Lung (tissue), 12 donors: ENCODE data around the gene SMYD2. TPM values are rescaled to one million over a fixed set of nuclear protein-coding genes. Genes with fewer than 3 reads are reported as not detected.

Experiments used
- ATAC-seq: fragments of 200-7000 bp; cut with Tn5 transposase; one replicate; pipeline ENCODE4 v1.9.1; 2020; ENCODE audit warnings: moderate number of reproducible peaks; ENCODE audit not compliant: insufficient read depth, low FRiP score
- DNase-seq, 3 donors: peaks; one replicate each; pipeline ENCODE4 v3.0.0-alpha.2; 2013 to 2017
- H3K27ac ChIP-seq, 2 donors: one replicate each; pipeline ENCODE4 v1.5.1; 2013; ENCODE audit warnings: mild to moderate bottlenecking in 2 of 2, moderate library complexity in 2 of 2, control low read depth in 1 of 2, inconsistent platforms in 1 of 2, low read depth in 1 of 2, low read length in 1 of 2
- H3K27me3 ChIP-seq, 3 donors: one replicate each; pipeline ENCODE4 v1.5.1; 2013; ENCODE audit warnings: low read length in 2 of 3; ENCODE audit not compliant: control insufficient read depth in 3 of 3, insufficient read depth in 3 of 3
- H3K36me3 ChIP-seq, 4 donors: one replicate each; pipeline ENCODE4 v1.5.1; 2013; ENCODE audit warnings: low read length in 4 of 4, mild to moderate bottlenecking in 1 of 4, moderate library complexity in 1 of 4; ENCODE audit not compliant: control insufficient read depth in 4 of 4, insufficient read depth in 4 of 4
- H3K4me1 ChIP-seq, 5 donors: one replicate each; pipeline ENCODE4 v1.5.1; 2013; ENCODE audit warnings: low read length in 5 of 5, mild to moderate bottlenecking in 2 of 5, moderate library complexity in 1 of 5; ENCODE audit not compliant: control insufficient read depth in 5 of 5, insufficient read depth in 5 of 5
- H3K4me3 ChIP-seq: one replicate; pipeline ENCODE4 v1.5.1; 2013; ENCODE audit warnings: mild to moderate bottlenecking, control low read depth, moderate library complexity
- H3K9ac ChIP-seq, 2 donors: one replicate each; pipeline ENCODE4 v1.5.1; 2013; ENCODE audit warnings: low read length in 2 of 2, control low read depth in 1 of 2; ENCODE audit not compliant: insufficient read depth in 1 of 2
- H3K9me3 ChIP-seq, 4 donors: one replicate each; pipeline ENCODE4 v1.5.1; 2013; ENCODE audit warnings: low read length in 3 of 4, mild to moderate bottlenecking in 1 of 4, moderate library complexity in 1 of 4; ENCODE audit not compliant: control insufficient read depth in 4 of 4, insufficient read depth in 3 of 4
- CTCF ChIP-seq: IDR thresholded peaks from 2 replicates; pipeline ENCODE4 v1.5.1; 2012; ENCODE audit warnings: mild to moderate bottlenecking; ENCODE audit errors: control extremely low read depth, extremely low read depth
- WGBS, 2 donors: extraction: QIAGEN DNeasy Blood & Tissue Kit; methylation state at CpG; one replicate each; pipeline ENCODE4 v1.1.7; 2013; 5-methylcytosine and 5-hydroxymethylcytosine counted together
- polyA plus RNA-seq, 2 donors: library from polyadenylated mRNA; stranded (reverse); fragments of 200-250 nt; gene quantifications; one replicate each; pipeline ENCODE4 v1.2.1, GENCODE V29; 2013
- total RNA-seq, 2 donors: library from RNA; depleted of rRNA in 1 of 2; stranded (reverse); fragments of >200 nt in 1 of 2; gene quantifications; one replicate each; pipeline ENCODE4 v1.2.1, GENCODE V29; 2014 to 2021
- donor health status: control.
- donor health status: control.
- donor health status: Bipolar disorder and iron deficiency.
- donor health status: healthy.
- donor health status: DM: yes; HTN: yes; CAD: no.

SMYD2 gene
- total and polyA plus RNA-seq, 4 donors, result 20.6 to 48.6 (median 28.2) TPM

DNA sequence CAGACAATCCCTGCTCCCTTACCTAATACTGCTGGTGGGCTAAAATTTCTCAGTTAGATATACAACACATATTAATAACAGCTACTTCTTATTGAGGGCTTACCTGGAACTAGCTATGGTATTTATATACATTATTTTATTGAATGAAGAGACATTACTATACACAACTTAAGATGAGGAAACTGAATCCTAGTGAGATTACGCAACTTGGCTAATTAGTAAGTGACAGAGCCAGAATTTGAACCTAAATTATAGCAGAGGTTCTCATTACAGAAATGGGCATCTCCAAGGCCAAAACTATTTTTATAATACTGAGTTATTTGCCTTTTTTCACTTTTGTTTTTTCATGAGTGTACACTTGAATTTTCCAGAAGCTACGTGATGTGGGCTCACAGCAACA lies 44.5 kb upstream of the SMYD2 start:
- no peak for TF ChIP-seq CTCF
- no peak overlapping the region for H3K4me3 ChIP-seq
- no peaks in the 10 kb centered on the region for H3K36me3 ChIP-seq
- no peak overlapping the region for H3K9ac ChIP-seq
- WGBS, 2 donors, result 45 to 49% methylated on average over 2 of the region's 2 CpGs
- DNase-seq (no peak), ATAC-seq (no peak)
- no peaks in the 10 kb centered on the region for H3K9me3 ChIP-seq
- no peak overlapping the region for H3K27ac ChIP-seq
- no peaks in the 10 kb centered on the region for H3K27me3 ChIP-seq
- H3K4me1 ChIP-seq, result peaks cover 0 to 6% (median 0%) of the 10 kb centered on the region in 5 donors

DNA sequence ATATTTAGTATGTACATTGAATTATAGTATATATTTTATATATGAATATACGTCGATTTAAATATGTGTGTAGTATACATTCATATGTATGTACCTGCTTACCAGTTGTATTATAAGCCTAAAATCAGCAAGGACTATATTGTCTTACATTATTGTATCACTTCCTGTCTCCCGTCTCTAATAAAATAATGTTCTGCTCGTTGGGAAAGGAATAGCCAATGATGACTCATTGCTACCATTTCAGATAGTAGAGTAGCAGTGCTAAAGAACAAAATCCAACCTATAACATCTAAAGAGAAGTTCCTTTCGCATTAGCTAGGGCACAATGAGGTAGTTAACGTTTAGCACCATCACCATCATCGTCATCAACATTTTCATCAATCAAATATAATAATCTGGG lies 39.9 kb upstream of the SMYD2 start:
- Histone ChIP-seq H3K27ac (no peak overlapping the region), H3K27me3 (no peaks in the 10 kb centered on the region), H3K4me1 (no peaks in the 10 kb centered on the region), H3K4me3 (no peak overlapping the region), H3K36me3 (no peaks in the 10 kb centered on the region), H3K9ac (no peak overlapping the region), H3K9me3 (no peaks in the 10 kb centered on the region)
- WGBS, 2 donors, result 82 to 85% methylated on average over 7 of the region's 7 CpGs
- TF ChIP-seq CTCF, result no peak
- DNase-seq (no peak), ATAC-seq (no peak)

DNA sequence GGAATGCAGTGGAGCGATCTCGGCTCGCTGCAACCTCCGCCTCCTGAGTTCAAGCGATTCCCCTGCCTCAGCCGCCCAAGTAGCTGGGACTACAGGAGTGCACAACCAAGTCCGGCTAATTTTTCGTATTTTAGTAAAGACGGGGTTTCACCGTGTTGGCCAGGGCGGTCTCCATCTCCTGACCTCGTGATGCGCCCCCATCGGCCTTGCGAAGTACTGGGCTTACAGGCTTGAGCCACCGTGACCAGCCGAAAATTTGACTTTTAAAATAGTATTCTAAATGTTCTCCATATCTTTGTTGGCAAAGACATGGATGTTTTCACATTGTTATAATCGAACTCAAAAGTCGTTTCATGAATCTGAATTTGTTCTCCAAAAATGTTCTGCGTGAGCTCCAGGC lies 36.7 kb upstream of the SMYD2 start:
- Histone ChIP-seq H3K9ac (no peak overlapping the region), H3K9me3 (no peaks in the 10 kb centered on the region), H3K27me3 (no peaks in the 10 kb centered on the region), H3K36me3 (no peaks in the 10 kb centered on the region), H3K4me3 (no peak overlapping the region), H3K4me1 (no peaks in the 10 kb centered on the region), H3K27ac (no peak overlapping the region)
- 93 to 94% methylated on average over 20 of the region's 20 CpGs for WGBS, 2 donors
- DNase-seq (no peak), ATAC-seq (no peak)
- TF ChIP-seq CTCF, result no peak

- no peaks in the 10 kb centered on the region for H3K27me3 ChIP-seq
- no peaks in the 10 kb centered on the region for H3K36me3 ChIP-seq
- ATAC-seq, result no peak
- no peak for DNase-seq
- no peaks in the 10 kb centered on the region for H3K9me3 ChIP-seq
- no peaks in the 10 kb centered on the region for H3K4me1 ChIP-seq
- no peak for TF ChIP-seq CTCF
- H3K27ac ChIP-seq, result no peak overlapping the region
- WGBS, 2 donors, result 86 to 89% methylated on average over 2 of the region's 2 CpGs
- no peak overlapping the region for H3K9ac ChIP-seq
- no peak overlapping the region for H3K4me3 ChIP-seq
These were observed 36.1 kb upstream of the SMYD2 start for GRCh38 chr1:214244841-214245240.
